ENCODE data around the gene GANAB. TPM values are rescaled to one million over a fixed set of nuclear protein-coding genes. Genes with fewer than 3 reads are reported as not detected.

Gene GANAB
- total and polyA plus RNA-seq, 2 of the 13 experiments (the other 11 are each of a cell fraction or from before 2014, with no cell fraction given): 99.5 to 234 TPM

DNA sequence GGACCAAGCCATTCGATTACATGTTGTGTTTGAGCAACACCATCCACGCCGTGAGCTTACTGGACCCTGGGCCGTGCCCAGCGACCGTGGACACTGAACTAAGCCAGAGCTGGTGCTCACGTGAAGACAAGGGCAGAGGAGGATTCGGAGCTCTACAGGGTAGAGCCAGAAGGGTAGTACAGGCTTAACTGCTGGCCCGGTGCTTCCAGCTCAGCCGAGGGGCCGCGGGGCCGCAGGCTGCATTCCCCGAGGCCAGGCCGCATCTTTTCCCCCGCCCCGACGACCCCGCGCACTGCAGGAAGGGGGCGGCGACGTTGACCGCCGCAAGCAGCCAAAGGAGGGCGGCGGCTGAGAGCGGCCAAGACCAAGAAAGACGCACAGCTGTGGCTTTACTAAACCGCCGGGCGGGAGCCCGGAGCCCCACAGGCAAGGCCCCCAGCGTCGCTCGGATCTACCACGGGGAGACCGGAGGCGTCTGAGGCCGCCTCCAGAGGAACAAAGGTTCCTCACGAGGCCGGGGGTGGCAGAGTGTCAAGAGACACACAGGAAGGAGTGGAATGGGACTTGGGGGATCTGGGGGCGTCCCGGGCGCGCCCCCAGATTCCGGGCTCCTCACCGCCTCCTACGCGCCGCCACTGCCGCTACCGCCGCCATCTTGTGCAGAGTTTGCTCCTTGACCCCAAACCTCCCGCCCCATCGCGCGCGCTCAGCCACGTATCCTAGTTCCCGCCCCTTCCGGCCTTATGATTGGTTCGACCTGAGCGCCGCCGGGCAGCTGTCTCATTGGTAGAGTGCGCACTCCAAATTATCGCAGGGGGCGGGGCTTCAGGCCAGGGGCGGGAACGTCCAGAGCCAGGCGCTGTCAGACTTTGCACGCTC, at the start of gene GANAB (continued):
- TF ChIP-seq, protein P1, sequence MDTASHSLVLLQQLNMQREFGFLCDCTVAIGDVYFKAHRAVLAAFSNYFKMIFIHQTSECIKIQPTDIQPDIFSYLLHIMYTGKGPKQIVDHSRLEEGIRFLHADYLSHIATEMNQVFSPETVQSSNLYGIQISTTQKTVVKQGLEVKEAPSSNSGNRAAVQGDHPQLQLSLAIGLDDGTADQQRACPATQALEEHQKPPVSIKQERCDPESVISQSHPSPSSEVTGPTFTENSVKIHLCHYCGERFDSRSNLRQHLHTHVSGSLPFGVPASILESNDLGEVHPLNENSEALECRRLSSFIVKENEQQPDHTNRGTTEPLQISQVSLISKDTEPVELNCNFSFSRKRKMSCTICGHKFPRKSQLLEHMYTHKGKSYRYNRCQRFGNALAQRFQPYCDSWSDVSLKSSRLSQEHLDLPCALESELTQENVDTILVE (CRISPR knock-in tag; IDR thresholded peaks at IDR 0.05): no peak; the same call in 1 of the 2 replicates
- TF ChIP-seq SKI (IDR thresholded peaks at IDR 0.05; ENCODE audit: partially characterized antibody) (no peak), GATAD2A (CRISPR knock-in tag; IDR thresholded peaks at IDR 0.05) (no peak), CREBL2 (CRISPR knock-in tag; IDR thresholded peaks at IDR 0.05; ENCODE audit: borderline replicate concordance) (no peak), GZF1 (CRISPR knock-in tag; IDR thresholded peaks at IDR 0.05) (no peak), ZKSCAN1 (IDR thresholded peaks at IDR 0.05; ENCODE audit: low read length) (no peak), ZNF709 (CRISPR knock-in tag; IDR thresholded peaks at IDR 0.05) (peak; percentile 26; the same call in 1 of the 2 replicates), CHCHD3 (CRISPR knock-in tag; IDR thresholded peaks at IDR 0.05) (no peak), NR3C1 (CRISPR knock-in tag; IDR thresholded peaks at IDR 0.05) (no peak), NONO (IDR thresholded peaks at IDR 0.05) (no peak), NONO (CRISPR knock-in tag; conservative IDR thresholded peaks at IDR 0.05) (peak; percentile 87), ZSCAN21 (CRISPR knock-in tag; IDR thresholded peaks at IDR 0.05; ENCODE audit: borderline replicate concordance) (no peak), RBAK (CRISPR knock-in tag; IDR thresholded peaks at IDR 0.05) (no peak), MZF1 (CRISPR knock-in tag; IDR thresholded peaks at IDR 0.05; ENCODE audit: borderline replicate concordance) (no peak), BATF2 (CRISPR knock-in tag; IDR thresholded peaks at IDR 0.05) (no peak), ZNF629 (CRISPR knock-in tag; conservative IDR thresholded peaks at IDR 0.05) (no peak), LRRFIP1 (CRISPR knock-in tag; conservative IDR thresholded peaks at IDR 0.05) (no peak)
- TF ChIP-seq, protein P2, sequence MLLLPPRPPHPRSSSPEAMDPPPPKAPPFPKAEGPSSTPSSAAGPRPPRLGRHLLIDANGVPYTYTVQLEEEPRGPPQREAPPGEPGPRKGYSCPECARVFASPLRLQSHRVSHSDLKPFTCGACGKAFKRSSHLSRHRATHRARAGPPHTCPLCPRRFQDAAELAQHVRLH (CRISPR knock-in tag; IDR thresholded peaks at IDR 0.05; ENCODE audit: borderline replicate concordance, low read depth): no peak; the same call in 1 of the 2 replicates
- TF ChIP-seq, protein P3, sequence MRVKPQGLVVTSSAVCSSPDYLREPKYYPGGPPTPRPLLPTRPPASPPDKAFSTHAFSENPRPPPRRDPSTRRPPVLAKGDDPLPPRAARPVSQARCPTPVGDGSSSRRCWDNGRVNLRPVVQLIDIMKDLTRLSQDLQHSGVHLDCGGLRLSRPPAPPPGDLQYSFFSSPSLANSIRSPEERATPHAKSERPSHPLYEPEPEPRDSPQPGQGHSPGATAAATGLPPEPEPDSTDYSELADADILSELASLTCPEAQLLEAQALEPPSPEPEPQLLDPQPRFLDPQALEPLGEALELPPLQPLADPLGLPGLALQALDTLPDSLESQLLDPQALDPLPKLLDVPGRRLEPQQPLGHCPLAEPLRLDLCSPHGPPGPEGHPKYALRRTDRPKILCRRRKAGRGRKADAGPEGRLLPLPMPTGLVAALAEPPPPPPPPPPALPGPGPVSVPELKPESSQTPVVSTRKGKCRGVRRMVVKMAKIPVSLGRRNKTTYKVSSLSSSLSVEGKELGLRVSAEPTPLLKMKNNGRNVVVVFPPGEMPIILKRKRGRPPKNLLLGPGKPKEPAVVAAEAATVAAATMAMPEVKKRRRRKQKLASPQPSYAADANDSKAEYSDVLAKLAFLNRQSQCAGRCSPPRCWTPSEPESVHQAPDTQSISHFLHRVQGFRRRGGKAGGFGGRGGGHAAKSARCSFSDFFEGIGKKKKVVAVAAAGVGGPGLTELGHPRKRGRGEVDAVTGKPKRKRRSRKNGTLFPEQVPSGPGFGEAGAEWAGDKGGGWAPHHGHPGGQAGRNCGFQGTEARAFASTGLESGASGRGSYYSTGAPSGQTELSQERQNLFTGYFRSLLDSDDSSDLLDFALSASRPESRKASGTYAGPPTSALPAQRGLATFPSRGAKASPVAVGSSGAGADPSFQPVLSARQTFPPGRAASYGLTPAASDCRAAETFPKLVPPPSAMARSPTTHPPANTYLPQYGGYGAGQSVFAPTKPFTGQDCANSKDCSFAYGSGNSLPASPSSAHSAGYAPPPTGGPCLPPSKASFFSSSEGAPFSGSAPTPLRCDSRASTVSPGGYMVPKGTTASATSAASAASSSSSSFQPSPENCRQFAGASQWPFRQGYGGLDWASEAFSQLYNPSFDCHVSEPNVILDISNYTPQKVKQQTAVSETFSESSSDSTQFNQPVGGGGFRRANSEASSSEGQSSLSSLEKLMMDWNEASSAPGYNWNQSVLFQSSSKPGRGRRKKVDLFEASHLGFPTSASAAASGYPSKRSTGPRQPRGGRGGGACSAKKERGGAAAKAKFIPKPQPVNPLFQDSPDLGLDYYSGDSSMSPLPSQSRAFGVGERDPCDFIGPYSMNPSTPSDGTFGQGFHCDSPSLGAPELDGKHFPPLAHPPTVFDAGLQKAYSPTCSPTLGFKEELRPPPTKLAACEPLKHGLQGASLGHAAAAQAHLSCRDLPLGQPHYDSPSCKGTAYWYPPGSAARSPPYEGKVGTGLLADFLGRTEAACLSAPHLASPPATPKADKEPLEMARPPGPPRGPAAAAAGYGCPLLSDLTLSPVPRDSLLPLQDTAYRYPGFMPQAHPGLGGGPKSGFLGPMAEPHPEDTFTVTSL (CRISPR knock-in tag; IDR thresholded peaks at IDR 0.05; ENCODE audit: borderline replicate concordance): peak; percentile 27; the same call in 1 of the 2 replicates
